NCI-H2107 (cell line): ENCODE results near the gene LY6G5C.
A peak's percentile ranks its signal among the peaks of the same experiment; 100 is the strongest.

Source experiments
- DNase-seq: peaks from one replicate; lab custom pipeline; 2025; lab: John Stamatoyannopoulos, UW

The LY6G5C gene

DNA sequence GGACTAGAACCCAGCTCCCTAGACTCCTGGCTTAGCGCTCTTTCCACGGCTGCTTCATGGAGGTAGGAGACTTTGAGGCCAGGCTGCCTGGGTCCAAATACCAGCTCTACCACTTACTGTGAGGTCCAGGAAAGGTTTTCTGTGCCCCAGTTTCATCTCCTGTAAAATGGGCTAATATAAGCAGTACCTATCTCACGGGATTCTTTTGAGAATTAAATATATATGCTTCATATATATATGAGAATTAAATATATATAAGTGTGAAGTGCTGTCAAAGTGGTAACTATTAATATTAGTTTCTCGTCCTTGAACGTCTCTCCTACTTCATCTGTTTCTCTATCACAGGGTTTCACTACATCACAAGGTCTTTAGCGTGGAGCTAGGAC is 10.2 kb upstream of the LY6G5C start:
- DNase-seq = no peak

DNA sequence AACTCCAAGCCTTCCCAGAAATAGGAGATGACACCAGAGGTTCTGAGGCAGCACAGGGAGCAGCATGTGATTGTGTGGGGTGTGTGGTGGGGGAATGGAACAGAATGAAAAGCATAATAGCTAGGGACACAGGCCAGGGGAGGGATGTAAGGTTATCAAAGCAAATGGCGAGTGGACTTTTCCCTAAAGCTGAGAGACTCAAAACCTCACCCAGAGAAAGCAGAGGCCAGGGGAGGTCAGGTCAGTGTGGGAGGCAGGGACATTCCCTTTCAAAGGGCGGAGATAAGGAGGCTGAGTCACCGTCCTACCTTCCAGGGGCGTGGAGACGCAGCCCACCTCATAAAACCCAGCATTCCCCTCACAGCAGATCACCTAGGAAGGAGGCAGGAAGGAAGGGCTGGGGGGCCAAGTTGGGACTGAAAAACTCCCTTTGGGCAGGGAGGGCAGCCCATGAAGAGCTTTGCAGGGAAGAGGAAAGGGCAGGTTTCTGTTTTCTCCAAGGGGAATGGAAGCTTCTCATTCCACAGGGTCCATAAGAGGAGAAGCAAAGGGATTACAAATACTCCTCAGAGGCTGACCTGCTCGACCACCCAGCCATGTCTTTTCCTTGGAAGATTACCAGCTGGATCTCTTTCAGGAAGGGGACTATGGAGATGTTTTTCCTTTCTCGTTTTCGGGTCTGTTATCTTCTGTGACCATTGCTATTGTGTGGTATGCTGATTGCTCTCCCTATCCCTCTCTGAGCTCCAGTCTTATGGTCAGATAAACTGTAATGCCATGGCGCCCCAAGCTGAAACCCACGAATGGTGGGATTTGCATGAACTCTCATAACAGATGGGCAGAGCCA is 9.6 kb upstream of the LY6G5C start:
- DNase-seq = no peak

DNA sequence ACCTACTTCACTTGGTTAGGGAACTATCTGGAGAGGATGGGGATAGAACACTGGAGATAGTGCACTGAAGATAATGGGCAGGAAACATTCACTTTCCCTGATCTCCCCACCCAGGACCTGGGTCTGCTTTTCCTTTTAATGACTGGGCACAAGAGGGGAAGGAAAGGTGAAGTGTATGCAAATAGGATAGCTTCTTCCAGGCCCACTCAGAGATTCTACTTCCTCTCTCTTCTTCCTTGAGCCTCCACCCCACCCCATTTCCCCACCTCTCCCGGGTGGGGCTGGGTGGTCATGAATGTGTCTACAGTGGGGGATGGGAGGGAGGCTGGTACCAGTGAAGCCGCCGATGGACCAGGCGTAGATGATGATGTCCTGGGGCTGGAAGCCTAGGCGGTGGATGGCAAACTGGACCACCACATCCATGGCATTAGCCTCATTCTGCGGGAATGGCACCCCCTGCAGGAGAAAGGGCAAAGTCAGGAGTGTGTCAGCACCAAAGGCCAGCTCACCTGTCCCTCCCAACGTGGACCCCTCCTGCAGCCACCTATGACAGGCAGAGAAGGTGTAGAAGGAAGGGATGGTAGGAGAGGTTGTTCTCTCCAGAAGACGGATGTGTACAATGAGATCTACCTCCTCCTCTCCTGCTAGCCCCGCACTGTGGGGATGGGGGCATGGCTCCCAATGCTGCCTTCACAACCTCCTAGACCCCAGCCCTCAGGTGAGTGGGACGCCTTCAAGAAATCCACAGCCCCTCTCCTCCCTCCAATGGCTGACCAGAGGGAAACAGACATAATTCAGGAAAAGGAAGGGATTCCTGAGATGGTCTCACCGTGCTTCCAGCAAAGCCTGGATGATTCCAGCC is 8.6 kb upstream of the LY6G5C start:
- no peak for DNase-seq

DNA sequence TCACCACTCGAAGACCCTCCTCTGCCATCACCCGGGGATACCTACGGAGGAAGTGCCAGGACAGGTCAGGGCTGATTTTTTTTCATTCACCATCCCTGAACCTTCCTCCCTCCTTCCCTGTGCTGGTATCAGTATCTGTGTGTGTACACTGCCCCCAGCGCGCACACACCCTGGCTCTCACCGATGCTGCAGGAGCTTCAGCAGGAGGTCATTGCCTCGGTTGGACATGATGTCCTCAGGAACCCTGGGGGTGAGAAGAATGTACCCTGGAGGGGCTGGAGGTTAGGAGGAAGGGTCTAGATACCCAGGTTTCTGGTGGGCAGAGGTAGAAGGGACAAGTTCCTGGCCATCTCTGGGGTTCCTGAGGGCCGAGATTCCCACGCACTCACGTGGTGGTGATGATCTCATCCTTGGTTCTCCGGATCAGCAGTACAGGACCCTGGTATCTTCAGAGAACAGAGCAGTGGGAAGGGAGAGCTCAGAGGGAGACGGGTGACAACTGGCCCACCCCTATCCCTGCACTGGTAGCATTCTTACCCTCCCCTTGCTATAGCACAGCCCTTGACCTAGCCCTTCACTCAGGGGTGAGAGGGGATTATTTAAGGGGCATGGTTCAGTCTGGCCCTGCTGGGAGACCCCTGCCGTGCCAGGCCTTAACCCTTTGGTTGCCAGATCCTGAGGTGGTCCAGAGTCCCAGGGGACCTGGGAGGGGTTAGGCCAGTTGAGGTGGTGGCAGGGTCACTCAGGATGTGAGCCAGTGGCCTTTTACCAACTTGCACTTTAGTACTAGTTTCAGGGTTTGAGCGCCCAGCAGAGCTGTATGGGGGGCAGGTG is 7.2 kb upstream of the LY6G5C start:
- DNase-seq = no peak

DNA sequence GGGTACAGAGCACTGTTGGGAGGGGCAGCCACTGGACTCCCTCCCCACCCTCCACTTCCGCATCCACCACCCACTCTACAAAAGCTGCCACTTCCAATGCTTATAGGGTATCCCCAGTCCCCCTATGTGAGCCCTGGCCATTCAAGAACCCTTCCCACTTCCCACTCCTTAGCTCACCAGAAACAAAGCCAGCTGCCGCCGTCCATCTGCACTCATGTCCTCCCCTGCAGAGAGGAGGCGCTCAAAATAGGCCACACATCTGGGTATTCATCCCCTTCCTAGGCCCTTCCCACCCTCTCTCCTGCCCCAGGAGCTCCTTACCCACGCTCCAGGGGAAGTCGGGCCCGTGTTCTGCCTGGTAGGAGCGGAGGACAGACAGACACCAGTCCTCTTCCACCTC is 6.5 kb upstream of the LY6G5C start:
- DNase-seq = no peak

DNA sequence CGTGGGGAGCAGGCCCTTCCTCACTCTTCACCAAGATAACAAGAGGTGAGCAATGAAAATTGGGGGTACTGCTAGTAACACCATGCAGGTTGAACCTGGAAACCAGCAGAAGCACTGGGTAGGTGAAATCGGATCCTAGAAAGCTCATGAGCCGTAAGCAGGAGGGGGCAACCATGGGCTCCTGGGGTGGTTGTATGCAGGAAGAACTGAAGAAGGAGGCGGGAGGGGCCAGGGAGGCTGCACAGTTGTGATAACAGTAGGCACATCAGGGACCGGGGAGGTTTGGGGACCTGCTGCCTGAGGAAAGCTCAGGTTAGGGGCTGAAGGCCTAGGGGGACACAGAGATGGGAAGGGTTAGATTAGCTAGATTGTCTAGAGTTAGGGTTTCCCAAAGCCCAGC is 5.6 kb upstream of the LY6G5C start:
- no peak for DNase-seq

DNA sequence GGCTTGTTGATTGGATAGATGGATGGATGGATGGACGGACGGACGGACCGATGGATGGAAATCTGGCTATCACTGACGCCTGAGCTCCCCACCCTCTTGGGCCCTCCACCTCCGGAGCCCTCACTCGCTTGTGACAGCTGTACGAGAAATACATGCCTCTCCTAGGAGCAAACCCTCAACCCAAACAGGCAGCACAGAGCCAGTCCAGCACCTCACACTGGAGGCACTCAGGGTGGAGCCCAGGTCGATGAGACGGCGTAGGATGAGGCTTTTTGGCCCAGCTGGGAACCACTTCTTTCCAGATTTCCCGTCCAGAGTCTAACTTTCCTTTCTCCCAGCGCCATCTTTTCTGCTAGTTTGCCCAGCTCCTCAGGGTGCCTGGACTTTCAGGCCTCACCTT is 2.7 kb upstream of the LY6G5C start:
- no peak for DNase-seq

DNA sequence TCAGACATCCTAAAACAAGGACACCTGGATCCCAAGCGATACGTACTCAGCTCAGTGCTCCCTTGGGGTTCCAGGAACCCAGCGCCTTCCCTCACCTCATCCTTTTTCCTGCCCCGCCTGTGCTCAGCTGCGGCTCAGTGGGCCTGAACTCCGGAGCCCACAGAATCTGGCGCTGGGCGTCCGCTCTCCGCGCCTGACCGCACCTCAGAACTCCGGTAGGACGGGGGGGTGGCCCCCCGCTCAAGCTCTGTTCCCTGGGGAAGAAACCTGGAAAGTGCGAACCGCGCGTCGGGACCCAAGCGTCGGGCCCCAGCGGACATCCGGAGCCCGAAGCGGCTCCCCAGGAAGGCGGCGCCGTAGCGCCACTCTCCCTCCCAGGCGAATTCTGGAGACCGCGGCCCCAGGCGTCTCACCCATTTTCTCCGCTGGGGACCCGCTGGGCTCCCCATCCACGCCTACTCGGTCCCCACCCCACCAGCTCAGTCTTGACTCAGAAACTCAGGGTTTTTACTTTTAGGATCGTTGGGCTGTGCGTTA is 336 bp upstream of the LY6G5C start:
- no peak for DNase-seq

DNA sequence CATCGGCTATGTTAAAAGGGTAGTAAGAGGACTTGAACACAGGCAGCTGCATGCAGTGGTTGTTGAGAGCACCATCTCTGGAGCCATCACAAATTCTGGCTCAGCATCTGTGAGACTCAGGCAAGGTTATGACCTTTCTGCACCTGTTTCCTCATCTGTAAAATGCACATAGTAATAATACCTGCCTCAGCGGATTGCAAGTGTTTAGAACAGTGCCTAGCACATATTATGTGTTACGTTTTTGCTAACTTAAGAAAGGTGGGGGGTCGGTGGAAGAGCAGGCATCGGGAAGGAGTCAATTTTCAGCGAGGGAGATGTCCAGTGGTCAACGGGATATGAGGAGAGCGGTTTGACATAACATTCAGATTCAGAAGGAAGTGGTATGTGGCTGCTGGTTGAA is 2.9 kb downstream of the LY6G5C start:
- no peak for DNase-seq

DNA sequence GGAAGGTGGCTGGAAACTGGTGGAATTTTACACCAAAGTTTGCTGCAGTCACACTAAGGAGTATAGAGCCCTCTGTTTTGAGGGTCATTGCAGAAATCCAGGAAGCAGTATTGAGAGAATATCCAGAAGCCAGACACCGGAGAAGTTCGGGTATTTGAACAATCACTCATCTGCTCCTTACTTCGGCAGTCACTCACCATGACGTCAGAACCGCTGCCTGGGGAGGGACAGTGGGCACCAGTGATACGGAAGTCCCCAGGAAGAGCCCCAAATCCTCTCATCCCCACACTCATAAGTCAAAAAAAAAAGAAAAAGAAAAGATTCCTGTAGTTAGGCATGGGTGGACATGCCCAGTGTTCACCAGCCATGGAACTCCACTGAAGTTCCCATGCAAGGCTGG is 4.0 kb downstream of the LY6G5C start:
- no peak for DNase-seq

DNA sequence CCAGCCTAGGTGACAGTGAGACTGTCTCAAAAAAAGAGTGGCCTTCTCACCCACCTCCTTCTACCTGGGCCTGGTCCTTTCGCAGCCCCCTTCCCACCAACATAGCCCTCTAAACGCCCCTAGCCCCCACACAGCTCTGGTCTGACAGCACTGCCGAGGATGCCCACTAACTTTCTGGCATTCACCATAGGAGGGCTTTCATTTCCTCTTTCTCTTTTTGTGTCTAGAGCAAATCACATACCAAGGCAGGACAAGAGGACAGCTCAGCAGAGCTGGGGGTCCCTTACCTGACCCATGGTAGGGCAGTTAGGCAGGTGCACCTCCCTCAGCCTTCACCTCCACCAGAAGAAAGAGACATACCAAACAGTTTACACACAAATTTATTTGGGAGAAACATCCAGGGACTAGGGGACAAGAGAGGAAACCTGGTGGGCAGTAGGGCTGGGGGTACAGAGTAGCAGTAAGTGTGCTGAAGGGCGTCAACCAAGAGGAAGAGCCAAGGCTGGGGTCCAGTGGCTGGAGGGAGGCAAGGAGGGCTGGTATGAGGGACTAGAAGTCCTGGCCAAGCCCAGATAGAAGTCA is 4.5 kb downstream of the LY6G5C start:
- no peak for DNase-seq

DNA sequence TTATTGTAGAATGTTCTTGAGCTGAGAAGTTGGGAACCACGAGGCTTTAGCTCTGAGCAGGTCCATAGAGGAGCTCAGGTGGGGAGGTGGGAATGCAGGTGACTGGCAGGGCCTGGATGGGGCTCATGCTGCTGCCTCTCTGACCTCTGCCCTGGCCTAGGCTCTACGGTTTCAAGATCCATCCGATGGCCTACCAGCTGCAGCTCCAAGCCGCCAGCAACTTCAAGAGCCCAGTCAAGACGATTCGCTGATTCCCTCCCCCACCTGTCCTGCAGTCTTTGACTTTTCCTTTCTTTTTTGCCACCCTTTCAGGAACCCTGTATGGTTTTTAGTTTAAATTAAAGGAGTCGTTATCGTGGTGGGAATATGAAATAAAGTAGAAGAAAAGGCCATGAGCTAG is 11.2 kb downstream of the LY6G5C start, which contains the start of gene LY6G5B:
TSS of gene LY6G5B (plus strand) at position 301 of the 400 bp plus-strand sequence. CDS start 975 bp downstream, outside the sequence.
- DNase-seq = no peak

DNA sequence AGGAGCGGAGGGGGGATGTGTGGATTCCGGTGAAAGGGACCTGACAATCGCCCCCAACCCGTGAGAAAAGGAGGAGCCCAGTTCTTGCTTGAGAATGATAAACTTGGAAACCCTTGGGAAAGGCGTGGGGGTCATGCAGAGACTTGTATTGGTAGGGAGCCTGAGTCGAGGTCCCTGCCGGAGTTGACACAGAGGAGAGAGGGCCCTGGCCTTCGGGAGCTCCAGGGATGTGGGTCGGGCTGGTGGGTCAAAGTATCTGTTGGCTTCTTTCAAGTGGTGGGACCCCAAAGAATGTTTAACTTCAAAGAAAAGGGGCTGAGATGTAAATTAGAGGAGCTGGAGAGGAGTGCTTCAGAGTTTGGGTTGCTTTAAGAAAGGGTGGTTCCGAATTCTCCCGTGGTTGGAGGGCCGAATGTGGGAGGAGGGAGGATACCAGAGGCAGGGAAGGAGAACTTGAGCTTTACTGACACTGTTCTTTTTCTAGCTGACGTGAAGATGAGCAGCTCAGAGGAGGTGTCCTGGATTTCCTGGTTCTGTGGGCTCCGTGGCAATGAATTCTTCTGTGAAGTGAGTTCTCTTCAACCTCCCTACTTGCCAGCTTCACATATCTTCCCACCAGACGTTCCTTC is 14.4 kb downstream of the LY6G5C start:
- no peak for DNase-seq

DNA sequence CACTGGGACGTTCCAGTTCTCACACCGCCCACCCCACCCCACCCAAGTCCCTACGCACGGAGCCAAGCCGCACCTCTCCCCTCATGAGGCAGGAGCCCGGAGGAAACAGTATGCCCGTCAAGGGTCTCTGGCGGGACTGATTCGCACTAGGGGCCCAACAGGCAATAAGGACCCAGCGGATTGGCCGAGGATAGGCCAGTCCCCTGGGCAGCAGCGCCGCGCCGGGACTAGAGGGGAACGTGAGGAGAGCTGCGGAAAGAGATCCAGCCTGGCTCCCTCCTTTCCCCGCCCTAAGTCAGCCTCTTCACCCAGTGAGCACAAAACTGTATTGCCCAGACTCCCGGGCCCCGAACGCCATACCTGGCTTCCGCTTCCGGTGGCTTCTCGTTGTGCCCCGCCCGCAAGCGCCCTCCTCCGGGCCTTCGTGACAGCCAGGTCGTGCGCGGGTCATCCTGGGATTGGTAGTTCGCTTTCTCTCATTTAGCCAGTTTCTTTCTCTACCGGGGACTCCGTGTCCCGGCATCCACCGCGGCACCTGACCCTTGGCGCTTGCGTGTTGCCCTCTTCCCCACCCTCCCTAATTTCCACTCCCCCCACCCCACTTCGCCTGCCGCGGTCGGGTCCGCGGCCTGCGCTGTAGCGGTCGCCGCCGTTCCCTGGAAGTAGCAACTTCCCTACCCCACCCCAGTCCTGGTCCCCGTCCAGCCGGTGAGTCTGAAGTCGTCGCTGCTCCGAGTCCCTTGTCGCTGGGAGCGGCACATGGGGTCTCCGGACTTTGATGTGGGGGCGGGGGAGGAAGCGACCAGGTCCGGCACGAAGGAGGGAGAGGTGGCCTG is 15.1 kb downstream of the LY6G5C start, which contains the start of gene CSNK2B:
TSS of gene CSNK2B (plus strand) at position 580 of the 836 bp plus-strand sequence. CDS start 752 bp downstream, outside the sequence.
- peak; percentile 86 for DNase-seq

DNA sequence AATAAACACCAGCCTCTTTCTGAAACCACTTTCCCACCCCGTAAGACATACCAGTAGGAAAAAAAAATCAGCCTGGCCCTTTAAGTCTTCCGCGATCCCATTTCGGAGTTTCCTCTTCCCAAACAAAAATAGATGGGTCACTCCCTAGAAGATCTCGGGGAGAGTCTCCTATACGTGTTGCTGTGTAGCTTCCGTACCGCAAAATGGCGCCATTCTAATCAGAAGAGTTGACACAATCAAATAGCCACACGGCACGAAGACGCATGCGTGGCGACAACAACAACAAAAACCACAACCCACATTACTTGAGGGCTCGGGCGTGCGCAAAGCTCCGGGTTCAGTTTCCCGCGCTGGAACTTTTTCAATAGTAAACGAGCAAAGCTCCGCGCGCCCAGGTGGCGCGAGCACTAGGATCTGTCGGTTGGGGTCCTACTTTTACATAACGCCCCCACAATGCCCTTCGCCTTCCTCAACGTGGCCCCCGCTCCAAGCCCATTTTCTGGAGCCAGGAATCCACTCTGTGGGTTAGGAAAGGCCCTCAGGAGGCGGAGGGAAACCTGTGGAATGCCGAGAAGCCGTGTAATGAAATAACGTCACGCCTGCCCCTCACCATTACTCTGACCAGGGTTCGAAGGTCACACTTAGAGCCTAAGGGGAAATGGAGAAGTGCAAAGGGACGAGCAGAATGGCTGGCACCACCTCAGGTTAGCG is 15.9 kb downstream of the LY6G5C start, which contains the start of gene GPANK1:
TSS of gene GPANK1 (minus strand) at position 208 of the 711 bp plus-strand sequence. CDS start 519 bp downstream, outside the sequence.
- DNase-seq = peak; percentile 79

DNA sequence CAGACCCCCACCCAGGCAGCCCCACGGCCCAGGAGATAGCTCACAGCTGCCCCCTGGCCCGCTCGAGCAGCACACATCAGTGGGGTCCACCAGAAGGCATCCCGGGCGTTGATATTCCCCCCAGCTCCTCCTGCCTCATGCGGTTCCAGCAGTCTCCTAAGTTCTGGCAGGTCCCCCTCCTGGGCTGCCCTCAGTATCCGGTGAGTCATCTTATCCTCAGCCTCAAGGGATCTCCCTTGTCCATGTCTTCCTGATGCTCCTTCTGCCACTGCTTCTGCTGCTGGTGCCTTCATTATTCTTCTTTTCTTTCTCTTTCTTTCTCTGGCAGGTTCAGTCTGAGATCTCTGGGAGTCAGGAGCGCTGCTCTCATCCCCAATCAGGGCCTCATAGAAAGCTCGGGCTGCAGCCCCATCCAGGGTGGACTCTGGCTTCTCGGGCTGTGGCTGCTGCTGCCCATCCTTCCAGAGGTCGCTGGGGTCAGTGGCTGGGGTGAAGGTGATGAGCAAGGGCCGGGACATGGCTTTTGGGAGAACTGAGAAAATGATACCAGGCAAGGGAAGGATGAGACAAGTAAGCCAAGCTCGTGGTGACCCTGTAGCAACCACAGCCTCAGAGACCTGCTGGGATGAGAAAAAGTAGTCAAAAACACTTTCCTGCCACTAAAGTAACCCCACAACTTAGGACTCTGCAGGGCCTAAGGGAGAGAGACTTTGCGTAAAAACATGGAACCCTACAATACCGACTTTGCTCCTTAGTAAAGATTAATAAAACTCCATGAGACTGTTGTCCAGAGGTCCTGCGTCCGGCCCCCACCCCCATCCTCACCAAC is 16.7 kb downstream of the LY6G5C start:
- no peak for DNase-seq

DNA sequence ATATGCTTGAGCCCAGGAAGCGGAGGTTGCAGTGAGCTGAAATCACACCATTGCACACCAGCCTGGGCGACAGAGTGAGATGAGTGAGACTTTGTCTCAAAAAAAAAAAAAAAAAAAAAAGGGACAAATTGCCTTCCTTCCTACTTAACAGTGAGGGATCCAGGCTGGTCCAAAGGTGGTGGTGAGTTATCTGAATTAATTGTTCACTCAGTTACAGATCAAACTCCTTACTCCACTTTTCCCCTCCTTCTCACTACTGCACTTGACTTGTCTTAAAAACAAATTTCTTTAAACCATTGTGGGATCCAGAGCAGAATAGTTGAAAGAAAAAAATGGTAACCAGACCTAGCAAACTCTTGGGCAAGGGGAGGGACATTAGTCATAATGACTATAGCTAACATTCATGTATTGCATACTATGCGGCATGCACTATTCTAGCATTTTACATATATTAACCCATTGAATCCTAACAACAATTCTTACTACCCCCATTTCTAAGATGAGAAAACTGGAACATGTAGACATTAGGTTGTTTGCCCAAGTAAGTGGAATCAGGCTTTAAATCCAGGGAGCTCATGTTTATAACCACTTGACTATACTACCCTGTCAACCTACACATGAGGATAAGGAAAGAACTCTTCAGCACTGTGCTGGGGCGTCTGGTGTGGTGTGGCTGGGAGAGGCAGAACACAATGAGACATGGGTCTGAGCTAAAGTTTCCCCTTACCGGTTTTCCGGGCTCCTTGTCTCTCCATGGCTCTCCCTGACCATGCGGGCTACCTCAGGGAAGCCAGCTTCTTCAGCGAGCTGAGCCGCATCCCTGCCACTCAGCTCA is 17.5 kb downstream of the LY6G5C start:
- no peak for DNase-seq
